Activated CD4-positive, alpha-beta memory T cell treated with anti-CD3 and anti-CD28 coated beads for 36 hours (primary cell): ENCODE data around the gene MMP23B. TPM values are rescaled to one million over a fixed set of nuclear protein-coding genes. Genes with fewer than 3 reads are reported as not detected.
A peak's percentile ranks its signal among the peaks of the same experiment; 100 is the strongest.
"Not testable (repeated sequence)": the region's sequence is repeated elsewhere in the genome, so short reads cannot be mapped to it uniquely, and the experiment has no call there.

ENCODE experiments used
- CTCF ChIA-PET: fragments of 350-600 bp; sonication (Branson Sonifier 250); formaldehyde crosslinking; loops from one replicate; lab custom pipeline; 2021; ENCODE audit warnings: antibody characterized with exemption, inconsistent platforms; lab: Charles Lee
- POLR2A ChIA-PET: fragments of 350-600 bp; sonication (Branson Sonifier 250); formaldehyde crosslinking; loops from one replicate; lab custom pipeline; 2021; ENCODE audit warnings: antibody characterized with exemption; lab: Charles Lee
- DNase-seq: peaks from one replicate; pipeline ENCODE4 v3.0.0-alpha.2; 2020
- H3K27ac Mint-ChIP-seq: one replicate; pipeline ENCODE4 v1.8.0; 2021; ENCODE audit warnings: mixed read lengths
- H3K27me3 Mint-ChIP-seq: one replicate; pipeline ENCODE4 v1.8.0; 2021; ENCODE audit warnings: mixed read lengths
- H3K36me3 Mint-ChIP-seq: one replicate; pipeline ENCODE4 v1.8.0; 2021; ENCODE audit warnings: mixed read lengths
- H3K4me1 Mint-ChIP-seq: one replicate; pipeline ENCODE4 v1.8.0; 2021; ENCODE audit warnings: low read depth, mixed read lengths
- H3K4me3 Mint-ChIP-seq: one replicate; pipeline ENCODE4 v1.8.0; 2021; ENCODE audit warnings: mild to moderate bottlenecking, mixed read lengths
- H3K9me3 Mint-ChIP-seq: one replicate; pipeline ENCODE4 v1.8.0; 2021; ENCODE audit warnings: mixed read lengths
- intact Hi-C: fragments of 100-400 bp; cut with micrococcal nuclease; formaldehyde crosslinking; loops from one replicate; pipeline ENCODE4 v1.15.1; 2023
- total RNA-seq, 2 experiments: library from RNA; stranded (reverse); gene quantifications; one replicate each; pipeline ENCODE4 v1.2.3, GENCODE V29; 2021

The MMP23B gene
- total RNA-seq, 2 experiments from 2014 or later, result 0.61 to 1.1 TPM

GRCh38 chr1:1670866-1671265, 38.9 kb downstream of the MMP23B start:
- ChIA-PET POLR2A (no interaction called here), CTCF (no interaction called here)
- Mint-ChIP-seq H3K9me3 (no peaks in the 10 kb centered on the region), H3K4me3 (no peak overlapping the region), H3K27ac (no peak overlapping the region), H3K4me1 (no peaks in the 10 kb centered on the region), H3K36me3 (peaks cover 9% of the 10 kb centered on the region), H3K27me3 (no peaks in the 10 kb centered on the region)
- intact Hi-C loops, result no loop called here
- DNase-seq, result no peak

- Mint-ChIP-seq H3K9me3 (no peaks in the 10 kb centered on the region), H3K4me1 (no peaks in the 10 kb centered on the region), H3K27me3 (no peaks in the 10 kb centered on the region), H3K36me3 (peaks cover 9% of the 10 kb centered on the region), H3K27ac (no peak overlapping the region), H3K4me3 (no peak overlapping the region)
- POLR2A ChIA-PET, result no interaction called here
- intact Hi-C loops, result no loop called here
- no peak for DNase-seq
- CTCF ChIA-PET, result no interaction called here
Observed at GRCh38 chr1:1671365-1672119, 39.6 kb downstream of the MMP23B start.

- Mint-ChIP-seq H3K27ac (no peak overlapping the region), H3K9me3 (no peaks in the 10 kb centered on the region), H3K4me1 (peaks cover 3% of the 10 kb centered on the region), H3K36me3 (peaks cover 9% of the 10 kb centered on the region), H3K27me3 (no peaks in the 10 kb centered on the region), H3K4me3 (no peak overlapping the region)
- ChIA-PET CTCF (no interaction called here), POLR2A (no interaction called here)
- intact Hi-C loops, result no loop called here
- DNase-seq, result no peak
Observed at GRCh38 chr1:1672181-1672965, 40.4 kb downstream of the MMP23B start.

- DNase-seq, H3K27me3 Mint-ChIP-seq, H3K9me3 Mint-ChIP-seq, H3K4me3 Mint-ChIP-seq, intact Hi-C loops, POLR2A ChIA-PET, CTCF ChIA-PET, H3K27ac Mint-ChIP-seq: not testable (repeated sequence)
- Mint-ChIP-seq H3K4me1 (peaks cover 21% of the 10 kb centered on the region), H3K36me3 (peaks cover 11% of the 10 kb centered on the region)
Observed at GRCh38 chr1:1674806-1675205, 42.8 kb downstream of the MMP23B start.

- POLR2A ChIA-PET, H3K27ac Mint-ChIP-seq, CTCF ChIA-PET, H3K36me3 Mint-ChIP-seq, H3K4me3 Mint-ChIP-seq, H3K27me3 Mint-ChIP-seq, intact Hi-C loops, H3K9me3 Mint-ChIP-seq, DNase-seq: not testable (repeated sequence)
- H3K4me1 Mint-ChIP-seq, result peaks cover 21% of the 10 kb centered on the region
Observed at GRCh38 chr1:1675218-1675617, 43.2 kb downstream of the MMP23B start.

GRCh38 chr1:1676087-1676486, 44.1 kb downstream of the MMP23B start:
- POLR2A ChIA-PET, H3K36me3 Mint-ChIP-seq, DNase-seq, CTCF ChIA-PET, intact Hi-C loops, H3K4me3 Mint-ChIP-seq, H3K9me3 Mint-ChIP-seq, H3K27me3 Mint-ChIP-seq, H3K27ac Mint-ChIP-seq: not testable (repeated sequence)
- H3K4me1 Mint-ChIP-seq, result peaks cover 21% of the 10 kb centered on the region

- Mint-ChIP-seq H3K27me3 (no peaks in the 10 kb centered on the region), H3K4me3 (peak overlapping the region; percentile 77), H3K36me3 (peaks cover 9% of the 10 kb centered on the region), H3K4me1 (peaks cover 24% of the 10 kb centered on the region), H3K27ac (peak overlapping the region; percentile 93), H3K9me3 (no peaks in the 10 kb centered on the region)
- intact Hi-C loops, result no loop called here
- peak; percentile 59 for DNase-seq
- CTCF ChIA-PET, result interaction anchor here (0.6 to 1.2 kb wide), 2 partner anchors 12 to 26 kb away, joined by 3 to 4 read pairs; no protein-coding TSS in a partner anchor
- POLR2A ChIA-PET, result interaction anchor here (0.7 to 1.3 kb wide), 2 partner anchors 46 to 102 kb away, joined by 3 to 7 read pairs; partner anchors contain the start of gene CDK11A
Observed at GRCh38 chr1:1677718-1678580, 46.0 kb downstream of the MMP23B start.

- ChIA-PET POLR2A (interaction anchor here (1.3 kb wide), 1 partner anchor 46 kb away, joined by 3 read pairs; the partner anchor contains the start of gene CDK11A), CTCF (interaction anchor here (0.6 kb wide), 1 partner anchor 27 kb away, joined by 4 read pairs; no protein-coding TSS in a partner anchor)
- peak; percentile 65 for DNase-seq
- Mint-ChIP-seq H3K27me3 (no peaks in the 10 kb centered on the region), H3K4me1 (peaks cover 27% of the 10 kb centered on the region), H3K9me3 (no peaks in the 10 kb centered on the region), H3K36me3 (peaks cover 9% of the 10 kb centered on the region), H3K27ac (peak overlapping the region; percentile 93), H3K4me3 (peak overlapping the region; percentile 77)
- intact Hi-C loops, result no loop called here
Observed at GRCh38 chr1:1678581-1679380, 46.8 kb downstream of the MMP23B start.

GRCh38 chr1:1680031-1680911, 48.3 kb downstream of the MMP23B start:
- POLR2A ChIA-PET, result interaction anchor here (0.6 kb wide), 1 partner anchor 379 kb away, joined by 3 read pairs; no protein-coding TSS in a partner anchor
- Mint-ChIP-seq H3K27ac (no peak overlapping the region), H3K9me3 (no peaks in the 10 kb centered on the region)

GRCh38 chr1:1680912-1681273, 48.9 kb downstream of the MMP23B start:
- H3K4me3 Mint-ChIP-seq, result no peak overlapping the region
- intact Hi-C loops, result no loop called here
- H3K9me3 Mint-ChIP-seq, result no peaks in the 10 kb centered on the region
- POLR2A ChIA-PET, result no interaction called here
- no peaks in the 10 kb centered on the region for H3K27me3 Mint-ChIP-seq
- CTCF ChIA-PET, result no interaction called here
- H3K4me1 Mint-ChIP-seq, result peaks cover 30% of the 10 kb centered on the region
- H3K27ac Mint-ChIP-seq, result no peak overlapping the region
- H3K36me3 Mint-ChIP-seq, result peaks cover 9% of the 10 kb centered on the region
- no peak for DNase-seq

More at GRCh38 chr1:1680031-1680911, 48.3 kb downstream of the MMP23B start:
- CTCF ChIA-PET, result no interaction called here
- H3K36me3 Mint-ChIP-seq, result peaks cover 7% of the 10 kb centered on the region
- H3K4me1 Mint-ChIP-seq, result peaks cover 27% of the 10 kb centered on the region
- no peak overlapping the region for H3K4me3 Mint-ChIP-seq
- intact Hi-C loops, result no loop called here
- DNase-seq, result no peak
- H3K27me3 Mint-ChIP-seq, result no peaks in the 10 kb centered on the region
